Measurements from ENCODE around the gene BTBD16. TPM values are rescaled to one million over a fixed set of nuclear protein-coding genes. Genes with fewer than 3 reads are reported as not detected.

The BTBD16 gene
- total and polyA plus RNA-seq, 8 donors, result 0.40 TPM; not detected in 7

GRCh38 chr10:122281018-122281626 lies 10.0 kb downstream of the BTBD16 start:
- TF ChIP-seq, protein P1, sequence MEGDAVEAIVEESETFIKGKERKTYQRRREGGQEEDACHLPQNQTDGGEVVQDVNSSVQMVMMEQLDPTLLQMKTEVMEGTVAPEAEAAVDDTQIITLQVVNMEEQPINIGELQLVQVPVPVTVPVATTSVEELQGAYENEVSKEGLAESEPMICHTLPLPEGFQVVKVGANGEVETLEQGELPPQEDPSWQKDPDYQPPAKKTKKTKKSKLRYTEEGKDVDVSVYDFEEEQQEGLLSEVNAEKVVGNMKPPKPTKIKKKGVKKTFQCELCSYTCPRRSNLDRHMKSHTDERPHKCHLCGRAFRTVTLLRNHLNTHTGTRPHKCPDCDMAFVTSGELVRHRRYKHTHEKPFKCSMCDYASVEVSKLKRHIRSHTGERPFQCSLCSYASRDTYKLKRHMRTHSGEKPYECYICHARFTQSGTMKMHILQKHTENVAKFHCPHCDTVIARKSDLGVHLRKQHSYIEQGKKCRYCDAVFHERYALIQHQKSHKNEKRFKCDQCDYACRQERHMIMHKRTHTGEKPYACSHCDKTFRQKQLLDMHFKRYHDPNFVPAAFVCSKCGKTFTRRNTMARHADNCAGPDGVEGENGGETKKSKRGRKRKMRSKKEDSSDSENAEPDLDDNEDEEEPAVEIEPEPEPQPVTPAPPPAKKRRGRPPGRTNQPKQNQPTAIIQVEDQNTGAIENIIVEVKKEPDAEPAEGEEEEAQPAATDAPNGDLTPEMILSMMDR (IDR thresholded peaks at IDR 0.05), result no peak
- TF ChIP-seq POLR2A (IDR thresholded peaks at IDR 0.05) (no peak), POLR2AphosphoS5 (IDR thresholded peaks at IDR 0.05) (no peak), EP300 (IDR thresholded peaks at IDR 0.05) (no peak)
- peak in 1 of 2 donors; percentile 11 for DNase-seq
- no peaks in the 10 kb centered on the region for H3K36me3 ChIP-seq
- intact Hi-C loops (cut with DNase I; ENCODE audit: low total_unique reads), result no loop called here
- no peaks in the 10 kb centered on the region for H3K9me3 ChIP-seq
- H3K4me1 ChIP-seq, result no peaks in the 10 kb centered on the region
- 88 to 94% (median 91%) methylated on average over 7 of the region's 7 CpGs for WGBS, 5 donors
- no peak overlapping the region for H3K4me3 ChIP-seq
- H3K27ac ChIP-seq, result no peak overlapping the region
- H3K27me3 ChIP-seq, result no peaks in the 10 kb centered on the region

GRCh38 chr10:122281751-122282150 lies 10.7 kb downstream of the BTBD16 start:
- no peaks in the 10 kb centered on the region for H3K9me3 ChIP-seq
- WGBS, 5 donors, result 79 to 87% (median 83%) methylated on average over 8 of the region's 8 CpGs
- TF ChIP-seq POLR2AphosphoS5 (IDR thresholded peaks at IDR 0.05) (no peak), EP300 (IDR thresholded peaks at IDR 0.05) (no peak), POLR2A (IDR thresholded peaks at IDR 0.05) (no peak)
- TF ChIP-seq, protein P1 (IDR thresholded peaks at IDR 0.05), result no peak
- H3K27me3 ChIP-seq, result no peaks in the 10 kb centered on the region
- no peaks in the 10 kb centered on the region for H3K36me3 ChIP-seq
- H3K4me3 ChIP-seq, result no peak overlapping the region
- intact Hi-C loops (cut with DNase I; ENCODE audit: low total_unique reads), result no loop called here
- no peak for DNase-seq
- peaks cover 0 to 1% (median 0%) of the 10 kb centered on the region in 4 donors for H3K4me1 ChIP-seq
- H3K27ac ChIP-seq, result no peak overlapping the region

DNA sequence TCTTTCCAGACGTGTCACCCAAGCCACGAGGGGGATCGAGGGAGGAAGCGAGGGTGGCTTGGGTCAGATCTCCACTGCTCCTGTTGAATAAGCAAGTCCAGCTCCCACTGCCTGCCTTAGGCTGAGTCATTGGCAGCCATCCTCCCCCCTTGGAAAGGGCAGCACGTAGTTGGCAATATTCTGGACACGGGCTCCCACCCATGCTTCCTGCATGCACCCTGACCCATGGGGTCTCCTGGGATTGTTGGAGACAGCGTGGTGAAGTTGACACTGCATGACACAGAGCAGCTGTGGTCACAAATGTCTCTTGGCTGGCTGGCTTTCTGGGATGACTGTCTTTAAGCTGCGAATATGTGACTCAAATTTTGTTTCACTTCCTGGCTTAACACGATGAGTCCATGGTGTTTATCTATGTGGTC lies 11.2 kb downstream of the BTBD16 start:
- 71 to 78% (median 74%) methylated on average over 9 of the region's 9 CpGs for WGBS, 5 donors
- peaks cover 0 to 6% (median 0%) of the 10 kb centered on the region in 4 donors for H3K4me1 ChIP-seq
- H3K27me3 ChIP-seq, result no peaks in the 10 kb centered on the region
- intact Hi-C loops (cut with DNase I; ENCODE audit: low total_unique reads), result no loop called here
- no peaks in the 10 kb centered on the region for H3K9me3 ChIP-seq
- TF ChIP-seq POLR2A (IDR thresholded peaks at IDR 0.05), result no peak
- no peak overlapping the region for H3K27ac ChIP-seq
- peak in 1 of 2 donors; percentile 19 for DNase-seq
- no peaks in the 10 kb centered on the region for H3K36me3 ChIP-seq
- no peak overlapping the region for H3K4me3 ChIP-seq

GRCh38 chr10:122282909-122283308 lies 11.8 kb downstream of the BTBD16 start:
- TF ChIP-seq, protein P1 (IDR thresholded peaks at IDR 0.05), result no peak
- no peak for TF ChIP-seq POLR2AphosphoS5 (IDR thresholded peaks at IDR 0.05)
- TF ChIP-seq POLR2A (IDR thresholded peaks at IDR 0.05), result no peak
- no peak for TF ChIP-seq EP300 (IDR thresholded peaks at IDR 0.05)
- WGBS, 5 donors, result 55 to 78% (median 66%) methylated on average over 7 of the region's 7 CpGs
- no peaks in the 10 kb centered on the region for H3K36me3 ChIP-seq
- H3K4me3 ChIP-seq, result no peak overlapping the region
- peak in 1 of 2 donors; percentile 8 for DNase-seq
- H3K4me1 ChIP-seq, result peaks cover 0 to 13% (median 2%) of the 10 kb centered on the region in 4 donors
- no peaks in the 10 kb centered on the region for H3K27me3 ChIP-seq
- H3K27ac ChIP-seq, result no peak overlapping the region
- no peaks in the 10 kb centered on the region for H3K9me3 ChIP-seq
- intact Hi-C loops (cut with DNase I; ENCODE audit: low total_unique reads), result no loop called here

Measured in stomach (tissue), 9 donors.